CD4-positive, alpha-beta T cell treated with Interleukin-15 for 1 hour (primary cell): ENCODE results near the gene CCDC149.

Experiments
- DNase-seq: peaks from one replicate; pipeline ENCODE4 v3.0.0-alpha.2; 2020

CCDC149 gene

GRCh38 chr4:24772061-24772705 is 140.7 kb downstream of the CCDC149 start:
- no peak for DNase-seq

- DNase-seq = no peak
Measured at GRCh38 chr4:24771241-24771640, 141.6 kb downstream of the CCDC149 start.

GRCh38 chr4:24770667-24771066 is 142.2 kb downstream of the CCDC149 start:
- DNase-seq = no peak

- no peak for DNase-seq
Measured at GRCh38 chr4:24770032-24770584, 142.7 kb downstream of the CCDC149 start.

- DNase-seq = no peak
Measured at GRCh38 chr4:24769571-24769970, 143.3 kb downstream of the CCDC149 start.

GRCh38 chr4:24768604-24769003 is 144.2 kb downstream of the CCDC149 start:
- DNase-seq = no peak

- no peak for DNase-seq
Measured at GRCh38 chr4:24768006-24768405, 144.8 kb downstream of the CCDC149 start.

GRCh38 chr4:24765376-24765988 is 147.4 kb downstream of the CCDC149 start:
- no peak for DNase-seq

GRCh38 chr4:24764345-24764744 is 148.5 kb downstream of the CCDC149 start:
- DNase-seq = no peak

- no peak for DNase-seq
Measured at GRCh38 chr4:24763631-24764297, 149.1 kb downstream of the CCDC149 start.
